GM18498 (cell line): ENCODE results near the gene TBXAS1.

Experiments
- ATAC-seq: cut with Tn5 transposase; IDR thresholded peaks from one replicate; pipeline ENCODE4 v1.9.1; 2021; ENCODE audit warnings: mild to moderate bottlenecking, moderate library complexity; ENCODE audit not compliant: unreplicated experiment

Gene TBXAS1

GRCh38 chr7:140018125-140019043 is 189.3 kb downstream of the TBXAS1 start:
- ATAC-seq: no peak

- no peak for ATAC-seq
Observed at GRCh38 chr7:140019172-140019571, 190.1 kb downstream of the TBXAS1 start.

GRCh38 chr7:140019606-140020005 is 190.5 kb downstream of the TBXAS1 start:
- ATAC-seq: no peak

GRCh38 chr7:140021603-140022002 is 192.5 kb downstream of the TBXAS1 start:
- no peak for ATAC-seq

- ATAC-seq: no peak
Observed at GRCh38 chr7:140022582-140023211, 193.6 kb downstream of the TBXAS1 start.

- no peak for ATAC-seq
Observed at GRCh38 chr7:140023728-140024127, 194.7 kb downstream of the TBXAS1 start.

GRCh38 chr7:140024585-140024984 is 195.5 kb downstream of the TBXAS1 start:
- ATAC-seq: no peak

GRCh38 chr7:140025241-140025640 is 196.2 kb downstream of the TBXAS1 start:
- ATAC-seq: no peak

GRCh38 chr7:140025814-140026433 is 196.9 kb downstream of the TBXAS1 start:
- no peak for ATAC-seq

GRCh38 chr7:140026935-140027334 is 197.9 kb downstream of the TBXAS1 start:
- ATAC-seq: no peak

GRCh38 chr7:140027858-140028257 is 198.8 kb downstream of the TBXAS1 start:
- no peak for ATAC-seq

GRCh38 chr7:140028311-140028710 is 199.2 kb downstream of the TBXAS1 start:
- ATAC-seq: no peak

GRCh38 chr7:140029072-140029471 is 200.0 kb downstream of the TBXAS1 start:
- ATAC-seq: no peak

GRCh38 chr7:140031364-140031763 is 202.3 kb downstream of the TBXAS1 start:
- no peak for ATAC-seq

- no peak for ATAC-seq
Observed at GRCh38 chr7:140033036-140033435, 204.0 kb downstream of the TBXAS1 start.

- no peak for ATAC-seq
Observed at GRCh38 chr7:140033779-140034363, 204.8 kb downstream of the TBXAS1 start.

GRCh38 chr7:140034421-140034820 is 205.4 kb downstream of the TBXAS1 start:
- no peak for ATAC-seq

- no peak for ATAC-seq
Observed at GRCh38 chr7:140035400-140036223, 206.5 kb downstream of the TBXAS1 start.

- peak; percentile 83 for ATAC-seq
Observed at GRCh38 chr7:140036224-140036962, 207.3 kb downstream of the TBXAS1 start.

GRCh38 chr7:140039066-140039465 is 210.0 kb downstream of the TBXAS1 start:
- no peak for ATAC-seq
